CD4-positive, alpha-beta T cell (primary cell): ENCODE measurements around the gene GLIS1. TPM values are rescaled to one million over a fixed set of nuclear protein-coding genes. Genes with fewer than 3 reads are reported as not detected.

Experiments
- ATAC-seq: fragments of 200-7000 bp; cut with Tn5 transposase; one replicate; pipeline ENCODE4 v1.10.0; 2022; ENCODE audit warnings: mild to moderate bottlenecking; ENCODE audit not compliant: poor library complexity
- CTCF ChIA-PET: fragments of 350-600 bp; sonication (Branson Sonifier 250); formaldehyde crosslinking; loops from one replicate; lab custom pipeline; 2021; ENCODE audit warnings: antibody characterized with exemption, inconsistent platforms; lab: Charles Lee
- POLR2A ChIA-PET: fragments of 350-600 bp; sonication (Branson Sonifier 250); formaldehyde crosslinking; loops from one replicate; lab custom pipeline; 2021; ENCODE audit warnings: antibody characterized with exemption, inconsistent platforms; lab: Charles Lee
- DNase-seq, 14 experiments: peaks; one replicate each; pipeline ENCODE4 v3.0.0-alpha.2; 2013 to 2020; ENCODE audit warnings: mixed read lengths in 2 of 14
- H3K27ac ChIP-seq, 2 donors: one replicate each; pipeline versions ENCODE4 v1.5.1 to v1.7.0; 2013; ENCODE audit warnings: low read length in 2 of 2, low read depth in 1 of 2, mild to moderate bottlenecking in 1 of 2
- H3K27me3 ChIP-seq, 2 experiments: 1 replicate in 1 of 2; 2 replicates in 1 of 2; pipeline versions ENCODE4 v1.6.1 to v1.7.0; 2013; ENCODE audit warnings: low read length in 2 of 2, control low read depth in 1 of 2, mild to moderate bottlenecking in 1 of 2, moderate library complexity in 1 of 2; ENCODE audit not compliant: insufficient read depth in 2 of 2, control insufficient read depth in 1 of 2
- H3K36me3 ChIP-seq: one replicate; pipeline ENCODE4 v1.6.1; 2013; ENCODE audit warnings: low read length, control low read depth; ENCODE audit not compliant: insufficient read depth
- H3K4me1 ChIP-seq: one replicate; pipeline ENCODE4 v1.6.1; 2013; ENCODE audit warnings: low read length, control low read depth; ENCODE audit not compliant: insufficient read depth
- H3K4me3 ChIP-seq: one replicate; pipeline ENCODE4 v1.5.1; 2013; ENCODE audit warnings: mild to moderate bottlenecking, low read length, moderate library complexity
- H3K9me3 ChIP-seq, 2 experiments: 1 replicate in 1 of 2; 2 replicates in 1 of 2; pipeline versions ENCODE4 v1.6.1 to v1.7.0; 2013; ENCODE audit warnings: low read length in 2 of 2, mild to moderate bottlenecking in 2 of 2, control low read depth in 1 of 2, moderate library complexity in 1 of 2; ENCODE audit not compliant: control insufficient read depth in 1 of 2, insufficient read depth in 1 of 2
- H3K27ac Mint-ChIP-seq: one replicate; pipeline ENCODE4 v1.8.0; 2020; ENCODE audit warnings: mixed read lengths
- H3K27me3 Mint-ChIP-seq: one replicate; pipeline ENCODE4 v1.8.0; 2021; ENCODE audit warnings: mixed read lengths
- H3K36me3 Mint-ChIP-seq: one replicate; pipeline ENCODE4 v1.8.0; 2021; ENCODE audit warnings: low read depth, mixed read lengths
- H3K4me1 Mint-ChIP-seq: one replicate; pipeline ENCODE4 v1.8.0; 2021; ENCODE audit warnings: low read depth, mixed read lengths
- H3K4me3 Mint-ChIP-seq: one replicate; pipeline ENCODE4 v1.8.0; 2020; ENCODE audit warnings: mild to moderate bottlenecking, mixed read lengths
- H3K9me3 Mint-ChIP-seq: one replicate; pipeline ENCODE4 v1.8.0; 2020; ENCODE audit warnings: mixed read lengths
- CTCF ChIP-seq: fragments of 200-600 bp; IDR thresholded peaks from one replicate; pipeline ENCODE4 v1.8.0; 2022; ENCODE audit warnings: antibody characterized with exemption, mild to moderate bottlenecking
- intact Hi-C, 2 experiments: fragments of 100-400 bp; cut with DNase I in 1 of 2; cut with micrococcal nuclease in 1 of 2; formaldehyde crosslinking; loops; one replicate each; pipeline versions ENCODE4 v1.15.1 to v1.9.0; 2023 to 2025; cut with DNase I, micrococcal nuclease
- total RNA-seq, 174 experiments: library from RNA in 2 of 174; stranded (reverse) in 2 of 174; gene quantifications; one replicate each; pipeline ENCODE4 v1.2.3 and lab custom pipeline; 2021 to 2026

Gene GLIS1
- total RNA-seq, 2 experiments from 2014 or later = not detected

- no peaks in the 10 kb centered on the region for H3K9me3 Mint-ChIP-seq
- H3K4me3 ChIP-seq = no peak overlapping the region
- no peaks in the 10 kb centered on the region for H3K36me3 ChIP-seq
- intact Hi-C loops = no loop called here
- H3K27ac Mint-ChIP-seq = no peak overlapping the region
- ChIA-PET CTCF (no interaction called here), POLR2A (no interaction called here)
- H3K9me3 ChIP-seq = no peaks in the 10 kb centered on the region
- no peak overlapping the region for H3K27ac ChIP-seq
- DNase-seq (peak in 1 of 14 experiments; percentile 7), ATAC-seq (no peak)
- TF ChIP-seq CTCF = no peak
- H3K4me3 Mint-ChIP-seq = no peak overlapping the region
- H3K4me1 ChIP-seq = no peaks in the 10 kb centered on the region
- peaks cover 22% of the 10 kb centered on the region for H3K4me1 Mint-ChIP-seq
- peaks cover 12% of the 10 kb centered on the region for H3K27me3 Mint-ChIP-seq
- H3K36me3 Mint-ChIP-seq = no peaks in the 10 kb centered on the region
- H3K27me3 ChIP-seq = peaks cover 0 to 6% of the 10 kb centered on the region in 2 experiments
Measured at GRCh38 chr1:53559391-53559815, 179.6 kb downstream of the GLIS1 start.

GRCh38 chr1:53558739-53559315 lies 180.1 kb downstream of the GLIS1 start:
- Histone ChIP-seq H3K27ac (no peak overlapping the region), H3K4me3 (no peak overlapping the region), H3K9me3 (no peaks in the 10 kb centered on the region), H3K4me1 (no peaks in the 10 kb centered on the region), H3K36me3 (no peaks in the 10 kb centered on the region), H3K27me3 (peaks cover 0 to 6% of the 10 kb centered on the region in 2 experiments)
- peaks cover 20% of the 10 kb centered on the region for H3K4me1 Mint-ChIP-seq
- ATAC-seq (no peak), DNase-seq (no peak)
- H3K36me3 Mint-ChIP-seq = no peaks in the 10 kb centered on the region
- peaks cover 12% of the 10 kb centered on the region for H3K27me3 Mint-ChIP-seq
- H3K4me3 Mint-ChIP-seq = no peak overlapping the region
- TF ChIP-seq CTCF = no peak
- intact Hi-C loops = no loop called here
- H3K27ac Mint-ChIP-seq = no peak overlapping the region
- H3K9me3 Mint-ChIP-seq = no peaks in the 10 kb centered on the region
- ChIA-PET POLR2A (no interaction called here), CTCF (no interaction called here)

DNA sequence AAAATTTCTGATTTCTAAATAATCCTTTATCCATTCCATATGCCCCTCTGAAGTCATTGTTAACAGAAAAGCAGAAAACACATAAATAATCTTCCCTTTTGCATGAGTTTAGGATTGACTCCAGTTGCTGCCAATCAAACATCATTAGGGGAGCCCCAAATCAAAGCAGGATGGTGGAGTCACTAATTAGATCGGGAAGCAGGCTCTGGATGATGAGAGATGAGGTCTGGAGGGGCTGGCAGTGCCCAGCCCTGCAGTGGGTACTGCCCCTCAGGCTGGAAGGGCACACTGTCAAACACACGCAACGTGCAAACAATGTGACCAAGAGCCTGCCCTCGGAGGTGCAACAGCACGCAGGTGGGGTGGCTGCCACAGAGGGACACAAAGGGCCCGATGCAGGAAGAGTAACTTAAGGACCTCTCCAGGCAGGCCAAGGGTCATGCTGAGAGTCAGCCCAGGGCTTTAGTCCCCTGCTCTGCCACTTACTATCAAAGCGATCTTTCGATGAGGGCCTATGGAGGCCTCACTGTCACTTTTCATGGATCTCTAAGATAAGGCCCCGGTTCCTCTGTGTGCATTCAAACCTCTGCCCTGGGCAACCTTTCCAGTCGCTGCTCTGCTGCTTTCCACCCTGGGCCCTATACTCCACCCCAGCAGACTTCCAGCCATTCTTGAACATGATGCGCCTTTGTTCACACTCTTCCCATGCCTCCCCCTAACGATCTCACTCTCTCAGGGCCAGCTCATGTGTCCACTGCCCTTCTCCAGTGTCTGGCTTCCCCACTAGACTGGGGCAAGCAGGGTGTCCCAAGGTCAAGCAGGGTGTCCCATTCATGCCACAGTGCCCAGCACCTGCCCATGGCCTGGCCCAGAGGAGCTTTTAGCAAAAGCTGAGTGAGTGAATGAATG lies 180.9 kb downstream of the GLIS1 start:
- intact Hi-C loops = no loop called here
- Histone ChIP-seq H3K36me3 (no peaks in the 10 kb centered on the region), H3K4me1 (no peaks in the 10 kb centered on the region), H3K27me3 (peaks cover 0 to 6% of the 10 kb centered on the region in 2 experiments), H3K27ac (no peak overlapping the region), H3K4me3 (no peak overlapping the region), H3K9me3 (no peaks in the 10 kb centered on the region)
- no peak overlapping the region for H3K4me3 Mint-ChIP-seq
- POLR2A ChIA-PET = no interaction called here
- ATAC-seq (no peak), DNase-seq (peak in 1 of 14 experiments; percentile 16)
- H3K27ac Mint-ChIP-seq = no peak overlapping the region
- CTCF ChIA-PET = no interaction called here
- H3K36me3 Mint-ChIP-seq = no peaks in the 10 kb centered on the region
- peaks cover 12% of the 10 kb centered on the region for H3K27me3 Mint-ChIP-seq
- H3K4me1 Mint-ChIP-seq = peaks cover 14% of the 10 kb centered on the region
- H3K9me3 Mint-ChIP-seq = no peaks in the 10 kb centered on the region
- TF ChIP-seq CTCF = no peak
